B cell (primary cell): ENCODE data around the gene SLC35B2. TPM values are rescaled to one million over a fixed set of nuclear protein-coding genes. Genes with fewer than 3 reads are reported as not detected.
"Not testable (repeated sequence)": the region's sequence is repeated elsewhere in the genome, so short reads cannot be mapped to it uniquely, and the experiment has no call there.

ENCODE experiments used
- ATAC-seq: fragments of 200-7000 bp; cut with Tn5 transposase; one replicate; pipeline ENCODE4 v1.10.0; 2021; ENCODE audit warnings: low read depth, mild to moderate bottlenecking, moderate number of reproducible peaks, moderate library complexity
- CTCF ChIA-PET: fragments of 350-600 bp; sonication (Branson Sonifier 250); formaldehyde crosslinking; loops from one replicate; lab custom pipeline; 2021; ENCODE audit warnings: antibody characterized with exemption, inconsistent platforms; lab: Charles Lee
- POLR2A ChIA-PET: fragments of 350-600 bp; sonication (Branson Sonifier 250); formaldehyde crosslinking; loops from one replicate; lab custom pipeline; 2021; ENCODE audit warnings: antibody characterized with exemption; lab: Charles Lee
- DNase-seq: peaks from one replicate; pipeline ENCODE4 v3.0.0; 2013
- H2AFZ ChIP-seq: 2 replicates; pipeline ENCODE4 v1.6.1; 2012; ENCODE audit warnings: mild to moderate bottlenecking, low read depth, low read length; ENCODE audit not compliant: insufficient read depth, poor library complexity, severe bottlenecking
- H3K27ac ChIP-seq, 2 donors: 1 replicate in 1 of 2; 2 replicates in 1 of 2; pipeline ENCODE4 v1.5.1; 2012 to 2013; ENCODE audit warnings: low read length in 2 of 2, mild to moderate bottlenecking in 2 of 2, moderate library complexity in 1 of 2
- H3K27me3 ChIP-seq, 4 experiments: fragments of 200-600 bp in 1 of 4; sonication (generic) in 1 of 4; replicated peaks in 1 of 4; 1 replicate in 2 of 4; 2 replicates in 2 of 4; pipeline versions ENCODE4 v1.6.1 to v1.7.0; 2013 to 2016; ENCODE audit warnings: low read length in 3 of 4, mild to moderate bottlenecking in 2 of 4, mixed read lengths in 1 of 4, moderate library complexity in 1 of 4; ENCODE audit not compliant: insufficient read depth in 4 of 4, control insufficient read depth in 3 of 4; ENCODE audit errors: control extremely low read depth in 1 of 4
- H3K36me3 ChIP-seq, 2 experiments: replicated peaks in 1 of 2; 1 replicate in 1 of 2; 2 replicates in 1 of 2; pipeline versions ENCODE4 v1.6.1 to v1.7.1; 2013; ENCODE audit warnings: low read length in 1 of 2; ENCODE audit not compliant: insufficient read depth in 2 of 2, control insufficient read depth in 1 of 2; ENCODE audit errors: control extremely low read depth in 1 of 2, extremely low read depth in 1 of 2
- H3K4me1 ChIP-seq, 2 donors: fragments of 200-600 bp in 1 of 2; sonication (generic) in 1 of 2; 1 replicate in 1 of 2; 2 replicates in 1 of 2; pipeline versions ENCODE4 v1.5.1 to v1.6.1; 2013 to 2017; ENCODE audit warnings: low read length in 2 of 2; ENCODE audit not compliant: control insufficient read depth in 2 of 2, insufficient read depth in 2 of 2
- H3K4me2 ChIP-seq: replicated peaks from 2 replicates; pipeline ENCODE3; 2012; ENCODE audit warnings: mild to moderate bottlenecking, low read depth, low read length; ENCODE audit not compliant: poor library complexity, severe bottlenecking
- H3K4me3 ChIP-seq, 5 experiments: fragments of 200-600 bp in 1 of 5; sonication (generic) in 1 of 5; 1 replicate in 3 of 5; 2 replicates in 2 of 5; pipeline versions ENCODE4 v1.5.1 to v1.7.0; 2011 to 2016; ENCODE audit warnings: low read length in 4 of 5, mild to moderate bottlenecking in 4 of 5, low read depth in 2 of 5, control low read depth in 1 of 5, moderate library complexity in 1 of 5; ENCODE audit not compliant: insufficient read depth in 1 of 5; ENCODE audit errors: control extremely low read depth in 1 of 5, extremely low read depth in 1 of 5
- H3K79me2 ChIP-seq: fragments of 200-600 bp; sonication (generic); one replicate; pipeline ENCODE4 v1.6.0; 2016; ENCODE audit warnings: low read length; ENCODE audit not compliant: control insufficient read depth, insufficient read depth
- H3K9ac ChIP-seq: fragments of 200-600 bp; sonication (generic); 2 replicates; pipeline ENCODE4 v1.6.1; 2017; ENCODE audit warnings: mild to moderate bottlenecking, low read length, moderate library complexity
- H3K9me3 ChIP-seq, 3 donors: one replicate each; pipeline versions ENCODE4 v1.6.1 to v1.7.1; 2013; ENCODE audit warnings: low read length in 2 of 3; ENCODE audit not compliant: control insufficient read depth in 2 of 3, insufficient read depth in 1 of 3; ENCODE audit errors: control extremely low read depth in 1 of 3
- H4K20me1 ChIP-seq: 2 replicates; pipeline ENCODE4 v1.6.0; 2012; ENCODE audit warnings: mild to moderate bottlenecking, low read length; ENCODE audit not compliant: insufficient read depth, control insufficient read depth, poor library complexity, severe bottlenecking
- H3K27ac Mint-ChIP-seq: one replicate; pipeline ENCODE4 v1.8.0; 2021; ENCODE audit warnings: mixed read lengths
- H3K27me3 Mint-ChIP-seq: one replicate; pipeline ENCODE4 v1.8.0; 2021; ENCODE audit warnings: mixed read lengths
- H3K4me1 Mint-ChIP-seq: one replicate; pipeline ENCODE4 v1.8.0; 2021; ENCODE audit warnings: mixed read lengths
- H3K4me3 Mint-ChIP-seq: one replicate; pipeline ENCODE4 v1.8.0; 2021; ENCODE audit warnings: mixed read lengths
- H3K9me3 Mint-ChIP-seq: one replicate; pipeline ENCODE4 v1.8.0; 2022; ENCODE audit warnings: mixed read lengths; ENCODE audit not compliant: insufficient read depth
- EZH2 ChIP-seq: IDR thresholded peaks from 2 replicates; pipeline ENCODE4 v1.6.1; 2012; ENCODE audit warnings: borderline replicate concordance, low read depth, mild to moderate bottlenecking, moderate library complexity, low read length; ENCODE audit not compliant: insufficient read depth, poor library complexity, severe bottlenecking
- WGBS: methylation state at CpG from one replicate; pipeline ENCODE4 v1.1.5; 2013; ENCODE audit warnings: missing lambda C conversion rate; ENCODE audit not compliant: insufficient coverage; 5-methylcytosine and 5-hydroxymethylcytosine counted together
- intact Hi-C: fragments of 100-400 bp; cut with micrococcal nuclease; formaldehyde crosslinking; loops from one replicate; pipeline ENCODE4 v1.10.0; 2022
- polyA plus RNA-seq: library from polyadenylated mRNA; depleted of rRNA; stranded (reverse); fragments of >200 nt; gene quantifications from 2 replicates; pipeline ENCODE4 v1.2.3, GENCODE V29; 2012
- total RNA-seq, 2 donors: library from RNA; stranded (reverse); fragments of 120-200 nt in 1 of 2; gene quantifications; 1 replicate in 1 of 2; 2 replicates in 1 of 2; pipeline versions ENCODE4 v1.2.3 to v1.2.4, GENCODE V29; 2013 to 2022
- TF ChIP-seq, protein P1 (sequence below): fragments of 200-600 bp; IDR thresholded peaks from one replicate; pipeline ENCODE4 v1.8.0; 2022; ENCODE audit warnings: antibody characterized with exemption, mild to moderate bottlenecking

The SLC35B2 gene
- total and polyA plus RNA-seq, 2 donors (not counting 1 experiment from before 2014, with no cell fraction given), result 30.0 to 35.2 TPM

DNA sequence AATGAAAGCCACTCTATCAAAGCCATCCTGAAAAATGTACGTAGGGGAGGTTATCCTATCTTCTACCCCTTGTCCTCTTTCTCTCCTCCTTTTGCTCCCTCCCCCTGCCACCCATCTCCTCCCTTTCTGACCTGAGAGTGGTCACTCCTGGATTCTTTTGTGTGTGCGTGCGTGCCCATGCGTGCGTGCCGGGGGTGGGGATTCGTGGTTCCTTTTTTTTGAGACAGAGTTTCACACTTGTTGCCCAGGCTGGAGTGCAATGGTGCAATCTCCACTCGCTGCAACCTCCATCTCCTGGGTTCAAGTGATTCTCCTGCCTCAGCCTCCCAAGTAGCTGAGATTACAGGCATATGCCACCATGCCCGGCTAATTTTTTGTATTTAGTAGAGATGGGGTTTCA, 25.9 kb downstream of the SLC35B2 start:
- H3K4me3 Mint-ChIP-seq, H3K27ac Mint-ChIP-seq, H3K9me3 ChIP-seq, H3K79me2 ChIP-seq, H3K36me3 ChIP-seq, H3K27me3 Mint-ChIP-seq, ATAC-seq, H3K27me3 ChIP-seq, H3K4me2 ChIP-seq, H2AFZ ChIP-seq, intact Hi-C loops, POLR2A ChIA-PET, H3K4me1 ChIP-seq, DNase-seq, H4K20me1 ChIP-seq, H3K9ac ChIP-seq, H3K27ac ChIP-seq, H3K4me3 ChIP-seq, H3K9me3 Mint-ChIP-seq, H3K4me1 Mint-ChIP-seq: not testable (repeated sequence)
- no CpG with 5 or more reads among the region's 9 CpGs for WGBS
- CTCF ChIA-PET, result interaction anchor here (1.3 kb wide), 1 partner anchor 14 kb away, joined by 3 read pairs; no protein-coding TSS in a partner anchor

DNA sequence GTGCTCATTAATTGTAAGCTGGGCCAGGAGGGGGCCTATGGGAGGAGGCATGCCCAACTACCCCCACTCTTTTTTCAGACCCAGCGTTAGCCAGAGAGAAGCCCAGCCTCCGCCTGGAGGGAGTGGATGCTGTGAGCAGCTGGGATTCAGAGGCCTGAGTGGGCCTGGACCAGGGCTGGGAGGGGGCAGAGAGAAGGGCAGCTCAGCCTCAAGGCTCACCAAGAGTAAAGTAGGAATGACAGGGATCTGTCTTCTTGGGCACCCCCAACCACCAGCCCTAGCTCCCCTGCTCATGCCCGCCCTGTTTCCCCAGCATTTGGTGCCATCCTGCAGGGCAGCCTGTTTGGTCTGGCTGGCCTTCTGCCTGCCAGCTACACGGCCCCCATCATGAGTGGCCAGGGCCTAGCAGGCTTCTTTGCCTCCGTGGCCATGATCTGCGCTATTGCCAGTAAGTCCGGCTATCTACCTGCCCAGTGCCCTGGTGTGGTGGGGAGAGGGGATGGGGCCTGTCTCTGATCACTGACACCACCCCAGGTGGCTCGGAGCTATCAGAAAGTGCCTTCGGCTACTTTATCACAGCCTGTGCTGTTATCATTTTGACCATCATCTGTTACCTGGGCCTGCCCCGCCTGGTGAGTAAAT, 27.2 kb downstream of the SLC35B2 start:
- H3K4me3 ChIP-seq, result no peak overlapping the region
- no peak overlapping the region for H3K4me2 ChIP-seq
- ATAC-seq (no peak), DNase-seq (no peak)
- no peaks in the 10 kb centered on the region for H3K27me3 ChIP-seq
- ChIA-PET POLR2A (no interaction called here), CTCF (interaction anchor here (0.8 to 1.4 kb wide), 5 partner anchors 11 to 61 kb away, joined by 3 to 6 read pairs (median 3); no protein-coding TSS in a partner anchor)
- peaks cover 5% of the 10 kb centered on the region for H3K79me2 ChIP-seq
- no peak overlapping the region for H3K9ac ChIP-seq
- Mint-ChIP-seq H3K27ac (no peak overlapping the region), H3K4me1 (no peaks in the 10 kb centered on the region), H3K4me3 (no peak overlapping the region), H3K27me3 (no peaks in the 10 kb centered on the region), H3K9me3 (no peaks in the 10 kb centered on the region)
- WGBS, result 99% methylated on average over 5 of the region's 10 CpGs
- TF ChIP-seq EZH2, result no peak
- TF ChIP-seq, protein P1, sequence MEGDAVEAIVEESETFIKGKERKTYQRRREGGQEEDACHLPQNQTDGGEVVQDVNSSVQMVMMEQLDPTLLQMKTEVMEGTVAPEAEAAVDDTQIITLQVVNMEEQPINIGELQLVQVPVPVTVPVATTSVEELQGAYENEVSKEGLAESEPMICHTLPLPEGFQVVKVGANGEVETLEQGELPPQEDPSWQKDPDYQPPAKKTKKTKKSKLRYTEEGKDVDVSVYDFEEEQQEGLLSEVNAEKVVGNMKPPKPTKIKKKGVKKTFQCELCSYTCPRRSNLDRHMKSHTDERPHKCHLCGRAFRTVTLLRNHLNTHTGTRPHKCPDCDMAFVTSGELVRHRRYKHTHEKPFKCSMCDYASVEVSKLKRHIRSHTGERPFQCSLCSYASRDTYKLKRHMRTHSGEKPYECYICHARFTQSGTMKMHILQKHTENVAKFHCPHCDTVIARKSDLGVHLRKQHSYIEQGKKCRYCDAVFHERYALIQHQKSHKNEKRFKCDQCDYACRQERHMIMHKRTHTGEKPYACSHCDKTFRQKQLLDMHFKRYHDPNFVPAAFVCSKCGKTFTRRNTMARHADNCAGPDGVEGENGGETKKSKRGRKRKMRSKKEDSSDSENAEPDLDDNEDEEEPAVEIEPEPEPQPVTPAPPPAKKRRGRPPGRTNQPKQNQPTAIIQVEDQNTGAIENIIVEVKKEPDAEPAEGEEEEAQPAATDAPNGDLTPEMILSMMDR, result no peak
- no peaks in the 10 kb centered on the region for H4K20me1 ChIP-seq
- no peak overlapping the region for H3K27ac ChIP-seq
- intact Hi-C loops, result no loop called here
- no peak overlapping the region for H2AFZ ChIP-seq
- no peaks in the 10 kb centered on the region for H3K9me3 ChIP-seq
- H3K4me1 ChIP-seq, result no peaks in the 10 kb centered on the region
- no peaks in the 10 kb centered on the region for H3K36me3 ChIP-seq
